CD4-positive, alpha-beta T cell treated with Interleukin-6 at 100 ng/mL for 8 hours (primary cell): ENCODE measurements around the gene EYS.

ENCODE experiments used
- DNase-seq: peaks from one replicate; pipeline ENCODE4 v3.0.0-alpha.2; 2020; ENCODE audit warnings: mixed read lengths, low spot score

EYS gene

GRCh38 chr6:65202738-65203137 lies 504.3 kb downstream of the EYS start:
- DNase-seq: no peak

DNA sequence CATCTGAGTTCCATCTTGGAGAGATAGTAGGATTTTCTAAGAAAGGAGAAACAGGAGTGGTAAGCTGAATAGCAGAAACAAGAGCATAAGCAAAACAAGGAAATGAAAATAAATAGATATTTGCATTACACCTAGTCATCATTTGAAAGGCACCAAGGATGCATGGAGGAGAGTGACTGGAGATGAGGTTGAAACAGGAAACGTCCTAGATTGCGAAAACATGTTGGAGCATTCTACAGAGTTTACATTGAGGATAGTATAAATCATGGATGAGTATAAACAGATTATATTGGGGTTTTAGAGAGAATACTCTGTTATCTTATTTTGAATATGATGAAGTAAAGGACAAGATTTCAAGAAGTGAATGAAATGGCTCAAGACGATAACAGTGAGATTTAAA lies 507.3 kb downstream of the EYS start:
- no peak for DNase-seq

DNA sequence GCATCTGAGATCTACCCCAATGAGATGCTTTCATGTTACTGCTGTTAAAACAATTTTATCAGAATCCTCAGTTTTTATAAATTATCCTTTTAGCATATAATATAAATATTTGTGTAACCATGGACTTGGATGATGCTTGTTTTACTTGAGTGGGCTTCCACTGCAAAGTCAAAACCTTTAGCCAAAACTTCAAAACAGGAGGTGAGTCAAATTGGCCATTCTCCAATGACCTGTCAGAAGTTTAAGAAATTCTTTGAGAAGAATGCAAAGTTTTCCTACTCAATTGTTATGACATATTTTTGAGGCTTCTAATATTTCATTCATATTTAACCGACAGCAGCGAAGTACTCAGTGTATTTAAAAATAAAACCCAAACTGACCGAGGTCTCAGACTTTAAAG lies 507.9 kb downstream of the EYS start:
- DNase-seq: no peak

DNA sequence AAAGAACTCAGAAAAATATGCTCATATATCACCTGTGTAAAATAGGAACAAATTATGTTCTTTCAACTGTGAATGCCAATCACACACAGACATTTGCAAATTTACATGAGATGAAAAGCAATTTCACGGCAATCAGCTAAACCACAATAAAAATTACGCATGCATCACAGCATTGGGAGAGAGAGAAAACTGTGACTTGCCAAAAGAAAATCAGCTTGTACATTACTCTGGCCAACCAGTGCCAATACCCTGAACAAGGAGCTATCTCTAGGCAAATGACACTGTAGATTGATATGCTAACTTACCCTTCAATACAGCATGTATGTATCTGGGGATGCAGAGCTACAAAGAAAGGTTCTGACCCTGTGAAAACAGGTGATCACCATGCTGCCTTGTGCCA lies 515.6 kb downstream of the EYS start:
- no peak for DNase-seq

GRCh38 chr6:65189236-65189881 lies 517.7 kb downstream of the EYS start:
- DNase-seq: no peak

- DNase-seq: no peak
Measured at GRCh38 chr6:65186826-65187225, 520.2 kb downstream of the EYS start.

DNA sequence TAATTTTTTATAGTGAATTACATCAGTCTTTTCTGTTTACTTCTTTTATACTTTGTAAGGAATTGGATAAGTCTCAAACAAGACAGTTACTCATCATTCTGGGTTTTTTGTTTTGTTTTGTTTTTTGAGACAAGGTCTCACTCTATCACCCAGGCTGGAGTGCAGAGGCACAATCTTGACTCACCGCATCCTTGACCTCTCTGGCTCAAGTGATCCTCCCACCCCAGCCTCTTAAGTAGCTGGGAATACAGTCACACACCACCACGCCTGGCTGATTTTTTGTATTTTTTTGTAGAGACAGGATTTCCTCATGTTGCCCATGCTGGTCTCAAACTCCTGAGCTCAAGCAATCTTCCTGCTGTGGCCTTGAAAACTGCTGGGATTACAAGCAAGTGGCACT lies 524.3 kb downstream of the EYS start:
- no peak for DNase-seq

DNA sequence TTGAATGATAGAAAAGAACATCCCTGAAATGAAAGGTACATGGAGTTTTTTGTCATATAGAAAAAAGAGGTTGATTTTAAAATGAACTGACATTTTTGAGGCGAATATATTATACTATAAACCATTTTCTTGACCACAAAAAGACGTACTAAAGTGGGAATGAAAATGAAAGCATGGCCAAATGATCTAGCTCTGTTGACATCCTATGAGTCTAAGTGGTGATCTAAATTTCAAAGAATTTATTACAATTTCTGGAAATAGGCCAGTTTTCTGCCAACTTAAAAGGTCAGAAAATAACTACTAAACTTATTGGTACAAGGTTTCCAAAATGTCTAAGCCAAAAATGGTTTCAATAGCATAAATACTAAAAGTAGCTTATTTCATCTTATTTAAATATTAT lies 536.8 kb downstream of the EYS start:
- no peak for DNase-seq

DNA sequence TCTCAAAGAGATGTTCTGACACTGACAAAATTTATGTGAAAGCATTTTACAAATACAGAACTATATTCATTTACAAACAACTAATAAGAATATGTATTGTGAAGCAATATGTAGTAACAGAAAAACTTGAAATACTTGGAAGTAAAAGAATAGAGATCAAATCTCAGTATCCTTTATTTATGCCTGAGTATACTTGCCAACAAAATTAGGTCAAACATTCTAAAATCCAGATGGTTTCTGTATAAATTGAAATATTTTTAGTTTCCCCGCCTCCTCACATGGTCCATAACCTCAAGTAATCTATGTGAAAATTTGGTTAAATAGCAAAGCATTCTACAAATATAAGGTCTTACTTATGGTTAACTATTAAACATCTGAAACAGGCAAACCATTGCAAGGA lies 545.4 kb downstream of the EYS start:
- DNase-seq: no peak

DNA sequence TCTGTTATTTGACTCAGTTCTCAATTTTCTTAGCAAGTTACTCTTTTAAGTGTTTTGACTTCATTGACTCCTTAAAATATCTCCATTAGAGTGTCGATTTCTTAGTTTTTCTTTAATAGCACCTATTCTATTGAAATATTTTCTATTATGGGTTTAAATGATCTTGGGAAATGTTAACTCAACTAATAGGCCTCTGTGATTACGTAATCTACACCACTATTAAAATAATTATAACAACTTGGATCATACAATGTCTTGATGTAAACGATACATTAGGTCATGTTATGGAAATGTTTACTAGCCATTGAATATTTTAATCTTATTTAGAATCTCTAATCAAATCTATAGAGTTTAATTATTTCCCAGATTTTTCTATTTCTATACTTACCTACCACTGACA lies 550.0 kb downstream of the EYS start:
- no peak for DNase-seq

GRCh38 chr6:65155083-65155482 lies 551.9 kb downstream of the EYS start:
- DNase-seq: no peak

DNA sequence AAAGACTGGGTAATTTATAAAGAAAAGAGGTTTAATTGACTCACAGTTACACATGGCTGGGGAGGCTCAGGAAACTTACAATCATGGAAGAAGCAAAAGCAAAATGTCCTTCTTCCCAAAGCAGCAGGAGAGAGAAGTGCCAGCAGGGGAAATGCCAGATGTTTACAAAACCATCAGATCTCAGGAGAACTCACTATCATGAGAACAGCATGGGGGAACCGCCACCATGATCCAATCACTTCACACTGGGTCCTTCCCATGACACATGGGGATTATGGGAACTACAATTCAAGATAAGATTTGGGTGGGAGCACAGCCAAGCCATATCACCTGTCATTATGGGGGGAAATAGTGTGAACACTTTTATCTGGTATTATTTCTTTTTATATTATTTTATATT lies 557.2 kb downstream of the EYS start:
- no peak for DNase-seq

- no peak for DNase-seq
Measured at GRCh38 chr6:65148839-65149238, 558.2 kb downstream of the EYS start.

GRCh38 chr6:65135567-65135966 lies 571.5 kb downstream of the EYS start:
- no peak for DNase-seq

GRCh38 chr6:65126667-65127066 lies 580.4 kb downstream of the EYS start:
- no peak for DNase-seq

GRCh38 chr6:65123521-65123920 lies 583.5 kb downstream of the EYS start:
- DNase-seq: no peak

DNA sequence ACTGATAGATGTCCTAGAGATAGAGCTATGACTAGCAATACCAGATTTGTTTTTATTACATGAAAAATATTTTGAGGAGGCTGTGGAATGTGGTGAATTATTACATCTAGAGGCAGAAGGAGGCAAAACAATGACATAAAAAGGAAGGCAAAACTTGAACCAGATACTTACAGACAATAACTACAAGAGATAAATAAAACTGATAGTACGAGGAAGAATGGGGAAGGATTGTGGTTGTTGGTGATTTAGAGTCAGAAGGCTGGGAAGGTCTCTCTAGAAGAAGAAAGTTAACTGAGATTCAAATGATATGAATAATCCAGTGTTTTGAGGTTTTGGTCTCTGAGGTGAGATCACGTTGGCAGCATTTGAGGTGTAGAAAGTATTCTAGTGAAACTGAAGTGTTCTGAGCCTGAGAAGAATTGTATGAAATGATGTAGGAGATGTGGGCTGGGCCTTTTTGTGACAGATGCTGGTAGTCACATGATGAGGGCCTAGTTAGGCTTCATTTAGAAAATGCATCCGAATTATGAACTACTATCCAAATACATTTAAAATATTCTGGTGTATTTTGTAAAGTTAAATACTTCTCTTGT lies 589.1 kb downstream of the EYS start:
- no peak for DNase-seq

DNA sequence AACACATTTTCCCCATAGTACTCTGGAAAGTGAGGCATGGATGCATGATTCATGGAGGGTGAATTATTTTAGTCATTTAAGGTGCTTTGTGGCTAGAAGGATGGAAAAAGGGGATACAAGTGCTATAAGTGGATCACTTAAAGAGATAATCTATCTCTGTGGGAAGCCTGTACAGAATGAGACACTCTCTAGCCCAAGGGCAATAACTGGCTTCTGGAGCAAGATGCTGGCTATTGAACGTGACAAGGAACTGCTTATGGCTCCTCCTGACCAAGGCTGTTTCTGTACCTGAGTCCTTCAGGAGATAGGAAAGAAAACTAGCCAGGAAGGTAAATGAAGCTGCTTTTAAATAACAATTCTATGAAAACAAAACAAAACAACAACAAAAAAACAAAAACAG lies 590.7 kb downstream of the EYS start:
- no peak for DNase-seq

DNA sequence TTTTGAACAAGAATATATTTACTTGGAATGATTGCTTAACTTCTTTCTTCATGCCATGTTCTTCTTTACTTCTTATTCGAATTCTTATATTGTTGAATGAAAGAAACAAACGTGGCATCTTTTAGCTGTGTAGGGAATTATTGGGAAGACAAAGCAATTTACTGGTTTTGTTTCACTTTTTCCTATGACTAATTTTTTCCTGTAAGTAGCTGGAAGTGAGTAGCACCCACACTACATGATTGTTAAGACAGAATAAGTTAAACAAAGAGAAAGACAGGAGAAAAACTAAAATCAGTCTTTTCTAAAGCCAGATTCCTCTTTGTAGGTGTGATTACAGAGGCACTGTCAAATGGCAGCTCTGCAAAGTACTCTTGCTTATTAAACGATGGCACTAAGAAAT lies 593.4 kb downstream of the EYS start:
- DNase-seq: no peak

GRCh38 chr6:65112435-65112834 lies 594.6 kb downstream of the EYS start:
- DNase-seq: no peak

GRCh38 chr6:65110031-65110430 lies 597.0 kb downstream of the EYS start:
- DNase-seq: no peak

DNA sequence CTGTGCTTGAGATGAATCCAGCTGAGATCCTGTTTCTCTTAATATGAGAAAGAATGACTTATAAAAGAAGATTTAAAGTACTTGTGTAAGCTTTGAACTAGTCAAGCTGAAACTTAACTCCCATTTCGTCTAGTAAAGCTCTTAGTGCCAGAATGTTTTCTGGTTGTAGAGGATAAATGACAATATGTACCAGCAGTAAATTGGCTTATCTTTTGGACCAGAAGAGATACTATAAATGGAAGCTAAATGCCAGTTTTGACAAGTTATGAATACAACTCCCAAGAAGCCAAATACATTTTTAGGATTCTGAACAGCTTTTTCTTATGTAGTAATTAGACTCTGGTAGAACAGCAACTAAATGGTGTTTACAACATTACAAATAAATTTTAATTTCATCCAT lies 608.7 kb downstream of the EYS start:
- no peak for DNase-seq

DNA sequence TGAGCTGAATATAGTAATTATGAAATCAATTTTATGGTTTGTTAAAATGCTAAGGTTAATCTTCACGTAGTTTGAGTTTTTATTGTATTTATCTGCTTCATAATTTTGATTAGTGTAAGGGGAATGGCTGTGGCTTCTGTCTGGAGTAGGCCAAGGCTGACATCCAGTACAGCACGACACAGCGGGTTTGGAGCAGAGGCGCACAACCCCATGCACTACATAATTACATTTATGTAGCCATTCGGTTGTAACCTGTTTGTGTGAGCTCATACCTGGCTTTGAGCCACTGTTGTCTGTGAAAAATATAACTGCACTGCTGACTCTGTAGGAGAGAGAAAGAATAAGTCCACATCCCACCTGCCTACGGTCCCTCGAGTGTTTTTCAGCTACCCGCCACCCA lies 615.5 kb downstream of the EYS start:
- DNase-seq: no peak

GRCh38 chr6:65088575-65088974 lies 618.5 kb downstream of the EYS start:
- no peak for DNase-seq
